ENCODE results near the gene CEP120.

CEP120 gene

GRCh38 chr5:123448017-123448617 lies 24.9 kb upstream of the CEP120 start:
- Histone ChIP-seq H2AFZ (ENCODE audit: low read depth, low read length) (no peak overlapping the region), H3K4me3 (ENCODE audit: insufficient read depth in 1 of 2, low read depth in 1 of 2, low read length in 2 of 2) (no peak overlapping the region), H3K18ac (ENCODE audit: low read depth in 1 of 2, low read length in 2 of 2) (no peak overlapping the region), H3K23ac (ENCODE audit: low read length in 2 of 2) (no peak overlapping the region), H3K4ac (ENCODE audit: low read depth in 1 of 2, low read length in 2 of 2) (no peak overlapping the region), H3K4me1 (ENCODE audit: control insufficient read depth, insufficient read depth, low read depth, low read length) (no peaks in the 10 kb centered on the region), H4K8ac (ENCODE audit: low read length) (no peak overlapping the region), H2BK15ac (ENCODE audit: low read depth, poor library complexity, severe bottlenecking) (no peak overlapping the region), H3K27me3 (ENCODE audit: control insufficient read depth in 1 of 2, insufficient read depth in 1 of 2, low read length in 2 of 2) (no peaks in the 10 kb centered on the region), H2AK5ac (ENCODE audit: low read length, severe bottlenecking) (no peak overlapping the region), H2BK120ac (ENCODE audit: low read depth, low read length) (no peak overlapping the region), H2BK5ac (ENCODE audit: low read depth, low read length, poor library complexity, severe bottlenecking) (no peak overlapping the region), H4K91ac (ENCODE audit: low read length) (no peak overlapping the region), H3K27ac (ENCODE audit: low read length, poor library complexity, severe bottlenecking) (no peak overlapping the region), H3K9me3 (ENCODE audit: control insufficient read depth, low read length) (no peaks in the 10 kb centered on the region), H3K14ac (ENCODE audit: low read length in 2 of 2) (no peak overlapping the region), H3K36me3 (ENCODE audit: control insufficient read depth in 1 of 2, insufficient read depth in 2 of 2, low read depth in 1 of 2, low read length in 2 of 2) (no peaks in the 10 kb centered on the region), H2BK12ac (ENCODE audit: low read length in 2 of 2) (no peak overlapping the region), H3K79me1 (replicated peaks; ENCODE audit: low read length, poor library complexity, severe bottlenecking) (no peaks in the 10 kb centered on the region), H3K4me2 (ENCODE audit: low read length, poor library complexity, severe bottlenecking) (no peak overlapping the region), H3K9ac (ENCODE audit: low read length) (no peak overlapping the region)
- DNase-seq, result no peak
- 47% methylated on average over 1 of the region's 3 CpGs for WGBS

GRCh38 chr5:123444016-123444415 lies 20.8 kb upstream of the CEP120 start:
- Histone ChIP-seq H3K9me3 (ENCODE audit: control insufficient read depth, low read length) (no peaks in the 10 kb centered on the region), H2AFZ (ENCODE audit: low read depth, low read length) (no peak overlapping the region), H3K14ac (ENCODE audit: low read length in 2 of 2) (no peak overlapping the region), H4K8ac (ENCODE audit: low read length) (no peak overlapping the region), H3K79me1 (replicated peaks; ENCODE audit: low read length, poor library complexity, severe bottlenecking) (no peaks in the 10 kb centered on the region), H2AK5ac (ENCODE audit: low read length, severe bottlenecking) (no peak overlapping the region), H3K18ac (ENCODE audit: low read depth in 1 of 2, low read length in 2 of 2) (no peak overlapping the region), H3K4me3 (ENCODE audit: insufficient read depth in 1 of 2, low read depth in 1 of 2, low read length in 2 of 2) (no peak overlapping the region), H3K4me1 (ENCODE audit: control insufficient read depth, insufficient read depth, low read depth, low read length) (no peaks in the 10 kb centered on the region), H2BK12ac (ENCODE audit: low read length in 2 of 2) (no peak overlapping the region), H3K27me3 (ENCODE audit: control insufficient read depth in 1 of 2, insufficient read depth in 1 of 2, low read length in 2 of 2) (no peaks in the 10 kb centered on the region), H3K4me2 (ENCODE audit: low read length, poor library complexity, severe bottlenecking) (no peak overlapping the region), H4K91ac (ENCODE audit: low read length) (no peak overlapping the region), H2BK5ac (ENCODE audit: low read depth, low read length, poor library complexity, severe bottlenecking) (no peak overlapping the region), H2BK120ac (ENCODE audit: low read depth, low read length) (no peak overlapping the region), H3K9ac (ENCODE audit: low read length) (no peak overlapping the region), H3K36me3 (ENCODE audit: control insufficient read depth in 1 of 2, insufficient read depth in 2 of 2, low read depth in 1 of 2, low read length in 2 of 2) (no peaks in the 10 kb centered on the region), H3K27ac (ENCODE audit: low read length, poor library complexity, severe bottlenecking) (no peak overlapping the region), H3K23ac (ENCODE audit: low read length in 2 of 2) (no peak overlapping the region), H3K4ac (ENCODE audit: low read depth in 1 of 2, low read length in 2 of 2) (no peak overlapping the region), H2BK15ac (ENCODE audit: low read depth, poor library complexity, severe bottlenecking) (no peak overlapping the region)
- 100% methylated on average over 2 of the region's 3 CpGs for WGBS
- no peak for DNase-seq

GRCh38 chr5:123441408-123441807 lies 18.2 kb upstream of the CEP120 start:
- no peak overlapping the region for H2BK15ac ChIP-seq (ENCODE audit: low read depth, poor library complexity, severe bottlenecking)
- DNase-seq, result no peak
- H3K23ac ChIP-seq (ENCODE audit: low read length in 2 of 2), result no peak overlapping the region
- no peak overlapping the region for H4K91ac ChIP-seq (ENCODE audit: low read length)
- H3K4me1 ChIP-seq (ENCODE audit: control insufficient read depth, insufficient read depth, low read depth, low read length), result no peaks in the 10 kb centered on the region
- H3K36me3 ChIP-seq (ENCODE audit: control insufficient read depth in 1 of 2, insufficient read depth in 2 of 2, low read depth in 1 of 2, low read length in 2 of 2), result no peaks in the 10 kb centered on the region
- no peak overlapping the region for H3K18ac ChIP-seq (ENCODE audit: low read depth in 1 of 2, low read length in 2 of 2)
- no peak overlapping the region for H2BK12ac ChIP-seq (ENCODE audit: low read length in 2 of 2)
- no peak overlapping the region for H3K14ac ChIP-seq (ENCODE audit: low read length in 2 of 2)
- no peaks in the 10 kb centered on the region for H3K27me3 ChIP-seq (ENCODE audit: control insufficient read depth in 1 of 2, insufficient read depth in 1 of 2, low read length in 2 of 2)
- no peak overlapping the region for H2BK120ac ChIP-seq (ENCODE audit: low read depth, low read length)
- H2AK5ac ChIP-seq (ENCODE audit: low read length, severe bottlenecking), result no peak overlapping the region
- H3K4me3 ChIP-seq (ENCODE audit: insufficient read depth in 1 of 2, low read depth in 1 of 2, low read length in 2 of 2), result no peak overlapping the region
- no peak overlapping the region for H3K9ac ChIP-seq (ENCODE audit: low read length)
- no CpG with 5 or more reads among the region's 1 CpG for WGBS
- no peaks in the 10 kb centered on the region for H3K9me3 ChIP-seq (ENCODE audit: control insufficient read depth, low read length)
- H3K4ac ChIP-seq (ENCODE audit: low read depth in 1 of 2, low read length in 2 of 2), result no peak overlapping the region
- no peak overlapping the region for H3K27ac ChIP-seq (ENCODE audit: low read length, poor library complexity, severe bottlenecking)
- H3K79me1 ChIP-seq (replicated peaks; ENCODE audit: low read length, poor library complexity, severe bottlenecking), result no peaks in the 10 kb centered on the region
- no peak overlapping the region for H3K4me2 ChIP-seq (ENCODE audit: low read length, poor library complexity, severe bottlenecking)
- no peak overlapping the region for H2AFZ ChIP-seq (ENCODE audit: low read depth, low read length)
- no peak overlapping the region for H4K8ac ChIP-seq (ENCODE audit: low read length)
- no peak overlapping the region for H2BK5ac ChIP-seq (ENCODE audit: low read depth, low read length, poor library complexity, severe bottlenecking)

GRCh38 chr5:123440456-123441181 lies 17.4 kb upstream of the CEP120 start:
- no peak overlapping the region for H2BK12ac ChIP-seq (ENCODE audit: low read length in 2 of 2)
- no peaks in the 10 kb centered on the region for H3K79me1 ChIP-seq (replicated peaks; ENCODE audit: low read length, poor library complexity, severe bottlenecking)
- no peak overlapping the region for H2AFZ ChIP-seq (ENCODE audit: low read depth, low read length)
- H3K9me3 ChIP-seq (ENCODE audit: control insufficient read depth, low read length), result no peaks in the 10 kb centered on the region
- H3K4me3 ChIP-seq (ENCODE audit: insufficient read depth in 1 of 2, low read depth in 1 of 2, low read length in 2 of 2), result no peak overlapping the region
- no peak overlapping the region for H3K4ac ChIP-seq (ENCODE audit: low read depth in 1 of 2, low read length in 2 of 2)
- H2AK5ac ChIP-seq (ENCODE audit: low read length, severe bottlenecking), result no peak overlapping the region
- H4K8ac ChIP-seq (ENCODE audit: low read length), result no peak overlapping the region
- H3K4me1 ChIP-seq (ENCODE audit: control insufficient read depth, insufficient read depth, low read depth, low read length), result no peaks in the 10 kb centered on the region
- DNase-seq, result no peak
- no peaks in the 10 kb centered on the region for H3K27me3 ChIP-seq (ENCODE audit: control insufficient read depth in 1 of 2, insufficient read depth in 1 of 2, low read length in 2 of 2)
- H2BK5ac ChIP-seq (ENCODE audit: low read depth, low read length, poor library complexity, severe bottlenecking), result no peak overlapping the region
- H3K4me2 ChIP-seq (ENCODE audit: low read length, poor library complexity, severe bottlenecking), result no peak overlapping the region
- H3K23ac ChIP-seq (ENCODE audit: low read length in 2 of 2), result no peak overlapping the region
- WGBS, result no CpG with 5 or more reads among the region's 1 CpG
- H3K18ac ChIP-seq (ENCODE audit: low read depth in 1 of 2, low read length in 2 of 2), result no peak overlapping the region
- H2BK120ac ChIP-seq (ENCODE audit: low read depth, low read length), result no peak overlapping the region
- H3K36me3 ChIP-seq (ENCODE audit: control insufficient read depth in 1 of 2, insufficient read depth in 2 of 2, low read depth in 1 of 2, low read length in 2 of 2), result no peaks in the 10 kb centered on the region
- no peak overlapping the region for H2BK15ac ChIP-seq (ENCODE audit: low read depth, poor library complexity, severe bottlenecking)
- no peak overlapping the region for H3K9ac ChIP-seq (ENCODE audit: low read length)
- H4K91ac ChIP-seq (ENCODE audit: low read length), result no peak overlapping the region
- H3K27ac ChIP-seq (ENCODE audit: low read length, poor library complexity, severe bottlenecking), result no peak overlapping the region
- H3K14ac ChIP-seq (ENCODE audit: low read length in 2 of 2), result no peak overlapping the region

Measured in mesenchymal stem cell (in vitro differentiated cells and primary cell).